HL-60 (cell line): ENCODE results near the gene LDLR.
"Not testable (repeated sequence)": the region's sequence is repeated elsewhere in the genome, so short reads cannot be mapped to it uniquely, and the experiment has no call there.

Experiments
- DNase-seq, 2 experiments: peaks; one replicate each; pipeline ENCODE4 v3.0.0-alpha.2; 2010 to 2020; ENCODE audit warnings: low read depth in 1 of 2, low spot score in 1 of 2
- H3K27ac ChIP-seq: fragments of 250-450 bp; sonication (Bioruptor Pico); replicated peaks from 2 replicates; pipeline ENCODE4 v1.5.1; 2020; ENCODE audit warnings: mild to moderate bottlenecking, moderate library complexity
- H3K27me3 ChIP-seq: fragments of 250-450 bp; sonication (Bioruptor Pico); 2 replicates; pipeline ENCODE4 v1.5.1; 2021; ENCODE audit warnings: mild to moderate bottlenecking, moderate library complexity; ENCODE audit not compliant: insufficient read depth, poor library complexity, severe bottlenecking
- H3K4me3 ChIP-seq: replicated peaks from 2 replicates; pipeline ENCODE4 v1.5.1; 2011; ENCODE audit warnings: mild to moderate bottlenecking, control low read depth, low read length; ENCODE audit not compliant: insufficient read depth
- GABPA ChIP-seq: IDR thresholded peaks from 2 replicates; pipeline ENCODE4 v1.6.1; 2012; ENCODE audit warnings: low read depth
- POLR2AphosphoS5 ChIP-seq: IDR thresholded peaks from 2 replicates; pipeline ENCODE4 v1.6.1; 2012; ENCODE audit warnings: low read depth
- SPI1 ChIP-seq: IDR thresholded peaks from 2 replicates; pipeline ENCODE4 v1.6.1; 2012; ENCODE audit warnings: low read depth, mild to moderate bottlenecking, borderline replicate concordance
- TF ChIP-seq, protein P1 (sequence below): IDR thresholded peaks from 2 replicates; pipeline ENCODE4 v1.6.1; 2012; ENCODE audit warnings: low read depth; ENCODE audit not compliant: insufficient replicate concordance
- TF ChIP-seq, protein P2 (sequence below): IDR thresholded peaks from one replicate; pipeline ENCODE4 v1.5.1; 2011; ENCODE audit warnings: low read length, control low read depth, inconsistent platforms; ENCODE audit not compliant: insufficient read depth

Gene LDLR

GRCh38 chr19:11175920-11176319, 86.7 kb downstream of the LDLR start:
- Histone ChIP-seq H3K4me3 (no peak overlapping the region), H3K27me3 (no peaks in the 10 kb centered on the region), H3K27ac (no peak overlapping the region)
- DNase-seq, result no peak
- TF ChIP-seq, protein P1, sequence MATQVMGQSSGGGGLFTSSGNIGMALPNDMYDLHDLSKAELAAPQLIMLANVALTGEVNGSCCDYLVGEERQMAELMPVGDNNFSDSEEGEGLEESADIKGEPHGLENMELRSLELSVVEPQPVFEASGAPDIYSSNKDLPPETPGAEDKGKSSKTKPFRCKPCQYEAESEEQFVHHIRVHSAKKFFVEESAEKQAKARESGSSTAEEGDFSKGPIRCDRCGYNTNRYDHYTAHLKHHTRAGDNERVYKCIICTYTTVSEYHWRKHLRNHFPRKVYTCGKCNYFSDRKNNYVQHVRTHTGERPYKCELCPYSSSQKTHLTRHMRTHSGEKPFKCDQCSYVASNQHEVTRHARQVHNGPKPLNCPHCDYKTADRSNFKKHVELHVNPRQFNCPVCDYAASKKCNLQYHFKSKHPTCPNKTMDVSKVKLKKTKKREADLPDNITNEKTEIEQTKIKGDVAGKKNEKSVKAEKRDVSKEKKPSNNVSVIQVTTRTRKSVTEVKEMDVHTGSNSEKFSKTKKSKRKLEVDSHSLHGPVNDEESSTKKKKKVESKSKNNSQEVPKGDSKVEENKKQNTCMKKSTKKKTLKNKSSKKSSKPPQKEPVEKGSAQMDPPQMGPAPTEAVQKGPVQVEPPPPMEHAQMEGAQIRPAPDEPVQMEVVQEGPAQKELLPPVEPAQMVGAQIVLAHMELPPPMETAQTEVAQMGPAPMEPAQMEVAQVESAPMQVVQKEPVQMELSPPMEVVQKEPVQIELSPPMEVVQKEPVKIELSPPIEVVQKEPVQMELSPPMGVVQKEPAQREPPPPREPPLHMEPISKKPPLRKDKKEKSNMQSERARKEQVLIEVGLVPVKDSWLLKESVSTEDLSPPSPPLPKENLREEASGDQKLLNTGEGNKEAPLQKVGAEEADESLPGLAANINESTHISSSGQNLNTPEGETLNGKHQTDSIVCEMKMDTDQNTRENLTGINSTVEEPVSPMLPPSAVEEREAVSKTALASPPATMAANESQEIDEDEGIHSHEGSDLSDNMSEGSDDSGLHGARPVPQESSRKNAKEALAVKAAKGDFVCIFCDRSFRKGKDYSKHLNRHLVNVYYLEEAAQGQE, result no peak
- no peak for TF ChIP-seq GABPA
- TF ChIP-seq, protein P2, sequence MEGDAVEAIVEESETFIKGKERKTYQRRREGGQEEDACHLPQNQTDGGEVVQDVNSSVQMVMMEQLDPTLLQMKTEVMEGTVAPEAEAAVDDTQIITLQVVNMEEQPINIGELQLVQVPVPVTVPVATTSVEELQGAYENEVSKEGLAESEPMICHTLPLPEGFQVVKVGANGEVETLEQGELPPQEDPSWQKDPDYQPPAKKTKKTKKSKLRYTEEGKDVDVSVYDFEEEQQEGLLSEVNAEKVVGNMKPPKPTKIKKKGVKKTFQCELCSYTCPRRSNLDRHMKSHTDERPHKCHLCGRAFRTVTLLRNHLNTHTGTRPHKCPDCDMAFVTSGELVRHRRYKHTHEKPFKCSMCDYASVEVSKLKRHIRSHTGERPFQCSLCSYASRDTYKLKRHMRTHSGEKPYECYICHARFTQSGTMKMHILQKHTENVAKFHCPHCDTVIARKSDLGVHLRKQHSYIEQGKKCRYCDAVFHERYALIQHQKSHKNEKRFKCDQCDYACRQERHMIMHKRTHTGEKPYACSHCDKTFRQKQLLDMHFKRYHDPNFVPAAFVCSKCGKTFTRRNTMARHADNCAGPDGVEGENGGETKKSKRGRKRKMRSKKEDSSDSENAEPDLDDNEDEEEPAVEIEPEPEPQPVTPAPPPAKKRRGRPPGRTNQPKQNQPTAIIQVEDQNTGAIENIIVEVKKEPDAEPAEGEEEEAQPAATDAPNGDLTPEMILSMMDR, result no peak
- no peak for TF ChIP-seq POLR2AphosphoS5
- no peak for TF ChIP-seq SPI1

GRCh38 chr19:11176466-11177193, 87.4 kb downstream of the LDLR start:
- TF ChIP-seq POLR2AphosphoS5 (no peak), GABPA (no peak), SPI1 (no peak)
- TF ChIP-seq, protein P1, result no peak
- TF ChIP-seq, protein P2, result no peak
- no peak for DNase-seq
- H3K27ac ChIP-seq, result no peak overlapping the region
- no peak overlapping the region for H3K4me3 ChIP-seq
- no peaks in the 10 kb centered on the region for H3K27me3 ChIP-seq

GRCh38 chr19:11177592-11177991, 88.3 kb downstream of the LDLR start:
- Histone ChIP-seq H3K27ac (no peak overlapping the region), H3K27me3 (no peaks in the 10 kb centered on the region), H3K4me3 (no peak overlapping the region)
- TF ChIP-seq, protein P2, result no peak
- TF ChIP-seq SPI1, result no peak
- TF ChIP-seq POLR2AphosphoS5, result no peak
- TF ChIP-seq, protein P1, result no peak
- TF ChIP-seq GABPA, result no peak
- DNase-seq, result no peak

DNA sequence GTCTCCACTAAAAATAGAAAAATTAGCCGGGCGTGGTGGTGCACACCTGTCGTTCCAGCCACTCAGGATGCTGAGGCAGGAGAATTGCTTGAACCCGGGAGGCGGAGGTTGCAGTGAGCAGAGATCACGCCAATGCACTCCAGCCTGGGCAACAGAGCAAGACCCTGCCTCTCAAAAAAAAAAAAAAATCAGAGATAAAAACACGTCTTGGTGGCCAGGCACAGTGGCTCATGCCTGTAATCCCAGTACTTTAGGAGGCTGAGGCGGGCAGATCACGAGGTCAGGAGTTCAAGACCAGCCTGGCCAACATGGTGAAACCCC, 89.8 kb downstream of the LDLR start:
- not testable (repeated sequence) for DNase-seq, H3K27me3 ChIP-seq, H3K27ac ChIP-seq, H3K4me3 ChIP-seq
